ENCODE measurements around the gene PLD4.

GRCh38 chr14:104875811-104876210 is 48.9 kb upstream of the PLD4 start:
- TF ChIP-seq CTCF (IDR thresholded peaks at IDR 0.05; ENCODE audit: insufficient read depth, low read length) (no peak), POLR2AphosphoS5 (IDR thresholded peaks at IDR 0.05; ENCODE audit: low read depth) (no peak), GABPA (IDR thresholded peaks at IDR 0.05; ENCODE audit: low read depth) (no peak), REST (IDR thresholded peaks at IDR 0.05; ENCODE audit: insufficient replicate concordance, low read depth) (no peak), SPI1 (IDR thresholded peaks at IDR 0.05; ENCODE audit: borderline replicate concordance, low read depth) (no peak)
